ENCODE measurements around the gene LPP.

LPP gene

DNA sequence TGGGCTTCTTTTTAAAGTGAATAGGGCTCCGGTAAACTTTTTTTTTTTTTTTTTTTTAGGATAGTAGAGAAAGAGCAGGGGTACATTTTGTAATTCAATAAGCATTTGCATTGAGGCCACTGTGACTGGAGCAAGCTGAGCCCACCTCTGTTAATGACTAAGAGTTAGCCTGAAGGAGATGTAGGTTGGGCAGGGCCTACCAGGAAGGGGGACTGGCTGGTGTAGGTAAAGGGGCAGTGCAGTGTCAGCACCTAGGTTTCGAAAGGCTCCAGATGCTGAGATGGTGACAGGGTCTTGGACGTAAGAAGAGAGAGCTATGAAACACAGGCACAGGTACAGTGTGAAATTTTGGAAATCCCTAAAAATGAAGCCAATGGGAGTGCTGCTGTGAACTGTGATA lies 30.7 kb downstream of the LPP start:
- no peak for DNase-seq
- intact Hi-C loops (cut with DNase I): no loop called here

DNA sequence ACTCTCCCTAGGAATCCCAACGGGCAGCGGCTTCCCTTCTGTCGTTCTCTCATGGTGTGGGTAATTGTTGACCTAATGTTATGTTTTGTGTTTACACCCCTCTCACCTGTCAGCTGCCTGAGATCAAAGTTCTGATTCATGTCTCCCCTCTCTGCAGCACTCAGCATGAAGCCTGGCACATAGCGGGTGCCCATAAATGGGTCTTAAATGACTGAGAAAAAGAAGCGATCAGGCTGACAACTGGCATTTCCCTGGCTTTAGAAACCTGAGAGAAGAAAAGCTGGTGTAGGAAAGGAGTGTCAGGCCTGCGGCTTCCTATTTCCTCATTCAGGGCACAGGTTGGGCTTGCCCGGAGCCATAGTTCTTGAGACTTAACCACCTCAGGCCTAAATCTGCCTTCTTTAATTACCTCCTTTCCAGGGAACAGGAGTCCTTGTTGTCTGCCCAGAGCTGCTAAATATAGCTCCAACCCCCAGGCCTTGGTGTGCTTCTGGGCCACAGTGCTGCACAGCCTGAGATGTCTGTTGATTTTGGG lies 31.8 kb downstream of the LPP start:
- DNase-seq: peak in 1 of 42 donors; percentile 7
- intact Hi-C loops (cut with DNase I): no loop called here

DNA sequence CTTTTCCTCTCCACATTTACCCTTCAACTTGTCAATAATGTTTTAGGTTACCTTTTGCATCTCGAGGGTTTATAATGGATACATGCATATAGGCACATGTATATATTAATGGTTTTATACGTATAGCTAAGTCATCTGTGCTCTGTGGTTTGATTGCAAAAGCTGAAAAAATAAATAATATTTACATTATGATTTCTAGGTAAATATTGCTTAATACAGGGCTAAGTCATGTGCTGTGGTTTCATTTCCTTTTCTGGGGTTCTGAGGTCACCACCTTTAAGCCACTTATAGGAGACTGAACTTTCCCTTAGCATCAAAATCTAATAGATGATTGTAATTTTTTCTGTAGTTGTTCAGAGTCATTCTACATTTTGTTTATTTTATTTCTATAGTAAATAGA lies 33.1 kb downstream of the LPP start:
- DNase-seq: no peak
- intact Hi-C loops (cut with DNase I): no loop called here

DNA sequence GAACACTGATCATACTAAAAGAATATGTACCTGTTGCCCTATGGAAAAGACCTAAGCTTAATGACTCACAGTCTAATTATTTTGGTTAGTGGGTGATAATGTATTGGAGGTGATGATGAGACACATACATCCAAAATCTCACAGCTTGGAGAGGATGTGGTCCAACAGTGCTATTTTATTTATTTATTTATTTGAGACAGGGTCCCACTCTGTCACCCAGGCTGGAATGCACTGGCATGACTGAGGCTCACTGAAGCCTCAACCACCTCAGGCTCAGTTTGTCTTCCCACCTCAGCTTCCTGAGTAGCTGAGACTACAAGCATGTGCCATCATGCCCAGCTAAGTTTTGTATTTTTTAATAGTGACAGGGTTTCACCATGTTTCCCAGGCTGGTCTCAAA lies 35.0 kb downstream of the LPP start:
- no peak for DNase-seq
- intact Hi-C loops (cut with DNase I): no loop called here

DNA sequence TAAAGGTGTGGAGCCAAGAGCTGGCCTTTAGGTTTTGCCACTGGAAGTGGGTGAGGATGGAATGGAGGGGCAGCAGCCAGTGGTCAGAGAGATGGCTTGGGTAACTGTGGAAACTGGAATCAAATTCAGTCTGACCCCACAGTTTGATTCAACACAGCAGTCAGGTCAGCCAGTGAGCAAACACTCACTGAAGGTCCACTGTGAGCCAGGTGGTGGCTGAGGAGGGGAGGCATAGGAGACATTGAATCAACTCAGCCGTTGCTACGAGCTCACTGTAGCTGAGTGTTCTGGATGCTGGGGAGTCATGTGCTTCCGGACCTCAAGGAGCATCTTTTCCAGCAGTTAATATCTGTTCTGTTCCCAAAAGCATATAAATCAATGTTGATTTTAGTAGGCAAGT lies 37.5 kb downstream of the LPP start:
- intact Hi-C loops (cut with DNase I): no loop called here
- DNase-seq: no peak

DNA sequence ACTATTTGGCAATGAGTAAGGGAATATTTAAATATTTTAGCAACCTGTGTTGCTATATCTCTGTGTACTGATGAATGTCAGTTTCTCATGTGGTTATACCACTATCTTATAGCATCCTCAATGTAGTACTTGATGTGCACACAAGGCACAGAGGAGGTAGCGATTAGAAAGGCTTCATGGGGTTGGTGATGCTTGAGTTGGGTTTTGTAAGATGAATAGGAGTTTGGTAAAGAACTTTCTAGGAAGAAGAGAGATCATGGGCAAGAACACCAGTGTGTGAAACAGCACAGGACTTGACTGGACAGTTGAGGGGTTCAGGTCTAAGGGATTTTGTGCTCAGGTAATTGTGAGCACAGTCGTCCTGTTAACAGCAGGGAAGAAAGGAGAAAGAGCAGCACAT lies 38.1 kb downstream of the LPP start:
- intact Hi-C loops (cut with DNase I): no loop called here
- DNase-seq: no peak

DNA sequence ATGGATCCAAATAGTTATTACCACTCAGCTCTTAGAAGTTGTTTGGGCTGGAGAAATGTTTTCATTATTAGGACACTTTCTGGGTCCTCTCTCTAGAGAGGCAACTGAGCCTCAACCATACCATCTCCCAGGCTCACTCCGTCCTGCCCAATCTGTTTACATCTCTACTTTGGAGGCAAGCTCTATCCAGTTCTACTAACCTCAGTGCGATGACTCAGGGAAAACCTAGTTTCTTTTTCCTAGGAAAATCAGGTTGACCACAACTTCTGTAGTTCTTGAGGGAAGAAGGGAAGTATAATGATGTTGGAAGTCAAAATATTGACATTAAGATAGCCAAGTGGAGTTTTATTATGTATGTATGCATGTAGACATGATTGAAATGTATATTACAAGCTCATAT lies 40.4 kb downstream of the LPP start:
- intact Hi-C loops (cut with DNase I): no loop called here

DNA sequence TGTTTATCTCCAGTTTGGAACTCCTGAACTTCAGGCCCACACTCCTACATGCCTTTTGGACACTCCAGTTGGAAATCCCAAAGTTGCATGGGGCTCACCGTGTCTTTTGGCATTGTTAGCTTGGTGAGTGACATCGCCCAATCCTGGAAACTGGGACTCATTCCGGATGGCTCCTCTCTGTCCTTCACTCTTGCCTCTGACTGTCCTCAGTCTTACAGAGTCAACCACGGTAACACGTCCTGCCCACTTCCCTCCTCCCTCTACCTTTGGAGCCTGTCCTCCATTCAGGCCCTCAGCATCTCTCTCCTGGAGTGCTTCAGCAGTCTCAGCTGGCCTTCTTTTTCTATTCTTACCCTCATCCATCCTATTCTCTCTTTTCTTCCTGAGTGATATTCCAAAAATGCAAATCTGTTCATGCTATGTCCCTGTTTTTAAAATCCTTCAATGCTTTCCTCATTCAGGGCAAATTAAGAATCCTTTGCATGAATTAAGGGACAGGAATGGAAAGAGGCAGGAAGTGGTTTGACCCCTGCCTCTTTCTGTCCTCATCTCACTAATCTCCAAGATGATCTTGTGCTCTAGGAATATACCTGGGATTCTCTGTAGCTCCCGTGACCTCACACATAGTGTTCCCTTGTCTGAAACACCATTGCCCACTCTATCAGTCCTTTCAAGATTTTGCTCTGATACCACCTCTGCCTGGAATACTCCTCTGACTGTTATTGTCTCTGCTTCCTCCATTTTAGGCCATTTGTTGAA lies 42.5 kb downstream of the LPP start:
- intact Hi-C loops (cut with DNase I): no loop called here
- no peak for DNase-seq

More for the DNA sequence above, 40.4 kb downstream of the LPP start:
- DNase-seq: no peak

DNA sequence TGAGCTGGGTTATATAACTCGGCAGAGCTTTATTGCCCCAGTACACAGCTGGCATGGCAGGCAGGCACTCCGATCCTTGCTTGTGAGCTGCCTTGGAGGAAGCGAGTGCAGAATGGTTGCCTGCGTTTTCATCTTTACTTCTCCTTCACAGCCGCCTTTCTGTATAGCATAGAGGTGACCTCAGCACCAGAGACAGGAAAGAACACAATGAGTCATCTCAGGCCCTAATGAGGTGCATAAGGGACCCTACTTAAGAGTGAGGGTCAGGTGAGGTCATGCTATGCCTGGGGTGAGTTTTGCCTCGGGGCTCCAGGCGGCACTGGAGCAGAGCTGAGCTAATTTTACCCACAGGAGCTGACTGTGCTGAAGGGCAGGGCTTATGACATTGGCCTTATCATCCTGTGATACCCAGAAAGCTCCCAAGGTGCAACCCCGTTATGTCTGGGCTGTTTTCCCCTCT lies 43.5 kb downstream of the LPP start:
- intact Hi-C loops (cut with DNase I): no loop called here
- DNase-seq: no peak

DNA sequence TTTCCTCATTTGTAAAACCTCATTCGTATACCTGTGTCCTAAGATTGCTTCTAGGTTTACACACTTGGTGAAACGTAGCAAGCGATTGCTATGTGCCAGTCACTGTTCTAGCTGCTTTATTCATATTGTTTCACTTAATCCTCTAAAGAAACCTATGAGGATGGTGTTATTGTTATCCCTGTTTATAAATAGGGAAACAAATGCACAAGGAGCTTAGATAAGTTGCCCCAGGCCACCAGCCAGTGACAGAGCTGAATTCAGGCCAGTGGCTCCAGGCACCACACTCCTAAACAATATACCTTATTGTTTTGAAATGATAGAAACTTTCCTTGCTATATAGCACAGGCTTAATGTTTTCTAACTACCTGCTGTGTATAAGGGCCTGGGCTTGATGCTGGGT lies 44.0 kb downstream of the LPP start:
- intact Hi-C loops (cut with DNase I): no loop called here
- DNase-seq: no peak

DNA sequence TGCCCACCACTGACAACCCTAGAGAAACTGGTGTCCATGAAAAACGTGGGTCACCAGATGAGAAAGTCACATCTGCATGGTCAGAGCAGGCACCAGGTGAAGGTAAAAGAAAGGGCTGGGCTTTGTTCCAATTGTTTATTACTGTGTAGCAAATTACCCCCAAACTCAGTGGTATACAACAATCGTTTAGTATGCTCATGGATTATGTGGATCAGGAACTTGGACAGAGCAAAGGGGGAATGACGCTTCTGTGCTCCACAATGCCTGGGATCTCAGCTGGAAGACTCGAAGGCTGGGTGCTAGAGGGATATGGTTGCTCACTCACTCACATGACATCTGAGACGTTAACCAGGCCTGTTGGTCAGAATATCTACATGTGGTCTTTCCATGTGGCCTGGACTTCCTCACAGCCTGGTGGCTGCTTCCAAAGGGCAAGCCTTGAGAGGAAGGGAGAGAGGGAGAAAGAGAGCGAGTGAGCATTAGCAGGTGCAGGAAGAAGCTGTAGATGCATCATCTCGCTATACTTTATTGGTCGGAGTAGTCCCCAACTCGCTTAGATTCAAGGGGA lies 44.9 kb downstream of the LPP start:
- DNase-seq: no peak
- intact Hi-C loops (cut with DNase I): no loop called here

DNA sequence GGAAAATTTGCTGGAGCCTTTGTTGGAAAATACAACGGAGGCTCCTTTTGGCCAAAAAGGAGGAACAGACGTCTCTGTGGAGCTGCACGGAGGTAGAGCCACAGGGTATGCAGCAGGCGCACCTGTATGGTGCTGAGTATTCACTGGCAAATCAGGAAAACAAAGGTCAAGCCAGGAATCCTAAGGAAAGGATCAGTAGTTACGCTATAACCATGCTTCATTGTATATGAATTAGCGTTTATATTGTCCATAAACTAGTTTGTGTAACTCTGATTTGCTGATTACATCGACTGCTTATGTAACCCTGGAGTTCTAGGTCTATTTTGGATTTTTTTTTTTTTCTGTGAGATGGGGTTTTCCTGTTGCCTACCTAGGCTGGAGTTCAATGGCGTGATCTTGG lies 45.4 kb downstream of the LPP start:
- intact Hi-C loops (cut with DNase I): no loop called here
- no peak for DNase-seq

DNA sequence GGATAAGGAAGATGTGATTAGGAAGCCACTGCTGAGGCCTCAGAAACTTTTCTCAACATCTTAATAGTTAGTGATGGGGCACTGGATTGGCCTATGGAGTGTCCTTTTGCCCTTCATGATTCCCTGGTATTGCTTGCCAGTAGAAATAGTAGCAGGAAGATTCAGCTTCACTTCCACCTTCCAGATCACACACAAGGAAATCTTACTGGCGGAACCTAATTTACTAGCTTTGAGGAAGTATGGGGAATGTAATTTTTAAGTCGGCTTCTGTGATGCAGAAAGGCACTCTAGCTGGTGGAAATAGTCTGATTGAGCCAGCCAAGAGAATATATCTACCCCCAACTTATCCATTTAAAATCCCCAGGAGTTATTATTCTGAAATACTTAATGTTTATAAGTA lies 46.5 kb downstream of the LPP start:
- DNase-seq: no peak
- intact Hi-C loops (cut with DNase I): no loop called here

DNA sequence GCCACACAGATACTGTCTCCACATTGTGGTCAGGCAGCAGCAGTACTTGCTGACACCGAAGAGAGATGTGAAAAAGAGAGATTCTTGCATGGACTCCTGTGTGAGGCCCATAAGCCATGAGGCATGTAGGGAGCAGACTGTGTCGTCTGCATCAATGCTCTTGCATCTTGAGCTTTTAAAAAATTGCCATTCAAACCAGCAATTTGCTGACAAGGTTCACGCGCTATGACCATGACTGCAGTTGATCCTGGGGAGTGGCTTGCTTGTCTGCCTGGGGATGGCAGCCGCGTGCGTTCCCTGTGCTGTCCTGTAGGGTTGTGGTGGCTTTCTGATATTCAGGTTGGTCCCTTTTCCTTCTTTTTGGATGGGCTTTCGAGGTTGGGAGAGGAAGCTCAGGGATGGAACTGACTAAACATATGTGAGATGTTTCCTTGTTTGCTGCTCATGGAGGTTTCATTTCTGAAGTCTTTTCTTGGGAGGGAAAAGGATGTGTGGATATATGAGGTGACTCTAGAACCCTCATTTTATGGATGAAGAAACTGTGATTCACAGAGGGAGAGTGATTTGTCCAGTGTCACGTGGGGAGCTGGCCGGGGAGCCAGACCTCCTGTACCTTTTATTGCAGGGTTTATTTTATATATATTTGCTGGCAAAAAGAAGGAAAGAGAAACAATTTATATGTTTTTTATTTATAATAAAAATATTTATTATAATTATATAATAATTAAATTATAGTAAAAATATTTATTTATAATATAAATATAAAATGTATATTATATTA lies 48.6 kb downstream of the LPP start:
- intact Hi-C loops (cut with DNase I): no loop called here
- DNase-seq: no peak

DNA sequence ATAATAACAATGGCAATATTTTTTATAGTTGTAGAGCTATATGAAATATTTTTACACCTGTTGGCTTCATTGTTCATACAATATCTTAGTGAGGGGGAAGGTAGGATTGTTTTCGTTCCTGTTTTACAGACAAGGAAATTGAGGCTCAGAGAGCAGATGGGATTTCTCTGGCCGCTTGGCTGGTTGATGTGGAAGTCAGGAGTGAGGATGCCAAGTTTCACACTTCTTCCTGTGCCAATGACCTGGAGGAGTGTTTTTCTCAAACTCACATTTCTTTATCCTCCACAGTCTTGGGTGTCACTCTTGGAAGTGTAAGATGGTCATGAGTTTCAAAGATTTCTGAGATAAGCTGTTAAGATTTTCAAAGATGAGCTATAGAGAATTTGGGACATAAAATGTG lies 50.6 kb downstream of the LPP start:
- no peak for DNase-seq
- intact Hi-C loops (cut with DNase I): no loop called here

DNA sequence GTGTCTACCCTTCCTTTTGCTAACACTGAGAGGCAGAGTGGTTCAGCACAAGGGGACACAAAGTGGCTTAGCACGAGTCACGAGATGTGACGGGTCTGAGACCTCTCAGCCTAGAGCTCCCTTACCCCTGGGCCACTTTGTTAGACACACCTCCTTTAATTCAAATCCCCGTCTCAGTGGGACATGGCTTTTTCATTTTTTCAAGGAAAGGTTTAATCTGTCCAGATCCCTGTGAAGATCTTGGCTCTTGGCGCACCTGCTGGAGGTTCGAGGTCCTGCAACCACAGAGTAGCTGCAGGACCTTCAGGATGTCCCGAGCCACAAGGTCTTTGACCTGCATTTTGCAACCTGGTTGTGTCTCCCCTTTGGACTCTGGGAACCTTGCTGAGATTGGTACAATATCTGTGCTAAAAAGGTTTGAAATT lies 52.0 kb downstream of the LPP start:
- DNase-seq: no peak
- intact Hi-C loops (cut with DNase I): no loop called here

DNA sequence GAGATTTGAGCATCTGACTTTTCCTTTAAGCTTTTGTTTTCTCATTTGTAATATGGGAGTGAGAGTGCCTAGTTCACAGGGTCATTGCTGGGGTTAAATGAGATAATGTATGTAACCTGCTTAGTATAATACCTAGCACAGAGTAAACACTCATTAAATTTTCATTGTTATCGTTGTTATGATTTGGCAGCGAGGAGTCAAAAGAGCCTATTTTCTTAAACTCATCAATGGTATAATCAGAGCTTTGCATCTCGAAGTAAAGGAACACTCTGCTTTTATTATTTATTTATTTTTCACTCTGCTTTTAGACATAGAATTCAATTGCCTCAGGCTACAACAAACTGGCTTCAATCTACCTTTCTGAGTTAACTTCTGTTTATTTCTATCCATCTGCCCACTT lies 52.8 kb downstream of the LPP start:
- no peak for DNase-seq
- intact Hi-C loops (cut with DNase I): no loop called here

DNA sequence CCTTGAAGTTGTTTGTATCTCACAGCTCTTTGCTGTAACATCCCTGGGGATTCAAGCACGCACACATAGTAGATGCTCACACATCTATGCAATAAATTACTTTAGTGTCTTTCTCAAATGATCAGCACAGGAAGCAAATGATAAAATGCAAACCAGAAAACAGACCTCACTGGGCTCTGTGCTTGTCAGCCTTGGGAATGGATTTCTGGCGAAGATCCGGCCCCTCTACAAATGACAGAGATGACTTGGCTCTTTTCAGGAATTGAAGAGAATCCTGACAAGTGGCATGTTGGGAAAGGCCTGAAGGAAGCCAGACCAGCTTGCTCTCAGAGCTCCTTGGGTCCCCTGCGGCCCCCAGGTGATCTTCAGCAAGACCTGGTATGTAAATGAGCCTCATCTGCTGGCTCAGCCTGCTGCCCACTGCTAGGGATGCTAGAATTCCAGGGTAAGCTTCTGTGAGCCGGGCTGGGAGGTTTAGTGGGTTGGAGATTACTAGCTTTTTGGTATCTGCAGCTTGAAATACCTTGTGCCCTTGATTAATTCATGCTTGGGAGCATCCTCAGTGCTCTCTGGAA lies 54.1 kb downstream of the LPP start:
- intact Hi-C loops (cut with DNase I): no loop called here
- DNase-seq: no peak

DNA sequence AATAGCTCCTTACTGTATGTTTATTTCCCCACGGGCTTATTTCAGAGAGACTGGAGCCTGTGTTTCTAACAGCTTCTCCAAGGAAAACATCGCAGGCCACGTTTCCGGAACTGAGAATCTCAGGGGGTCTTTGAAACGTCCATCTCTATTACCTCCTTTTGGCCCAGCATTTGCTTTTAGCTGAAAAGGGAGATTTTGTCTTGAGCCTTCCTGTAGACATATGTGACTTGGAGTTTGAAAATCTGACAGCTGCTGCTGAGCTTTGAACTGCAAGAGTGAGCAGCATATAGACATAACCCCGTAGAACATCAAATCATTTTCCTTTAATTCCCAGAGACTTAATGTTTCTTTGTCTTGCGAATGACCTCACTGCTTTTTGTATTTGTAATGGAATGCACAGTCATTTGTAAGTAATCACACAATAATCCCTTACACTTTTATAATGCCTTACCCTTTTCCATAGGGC lies 54.6 kb downstream of the LPP start:
- intact Hi-C loops (cut with DNase I): no loop called here

DNA sequence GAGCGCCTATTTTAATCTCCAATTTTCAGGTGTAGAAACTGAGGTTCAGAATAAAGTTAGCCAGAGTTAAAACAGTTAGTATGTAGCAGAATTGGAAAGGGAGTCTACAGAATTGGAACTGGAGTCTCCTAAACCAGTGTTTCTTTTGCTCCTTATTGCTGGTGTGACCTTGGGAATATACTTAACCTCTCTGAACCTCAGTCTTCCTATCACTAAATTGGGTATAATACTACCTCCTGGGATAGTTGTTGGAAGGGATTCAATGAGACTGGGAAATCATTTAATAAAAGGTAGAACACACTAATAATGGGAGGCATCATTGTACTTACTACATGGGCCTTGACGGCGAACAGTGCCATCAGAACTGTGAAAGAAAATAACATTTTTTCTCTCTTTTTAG lies 55.1 kb downstream of the LPP start:
- no peak for DNase-seq
- intact Hi-C loops (cut with DNase I): no loop called here

More for the DNA sequence above, 54.6 kb downstream of the LPP start:
- DNase-seq: no peak

Measured in head of caudate nucleus (tissue), 42 donors.